ENCODE data around the gene NKX2-4.
"Not testable (repeated sequence)": the region's sequence is repeated elsewhere in the genome, so short reads cannot be mapped to it uniquely, and the experiment has no call there.

The NKX2-4 gene

GRCh38 chr20:21397341-21398108 is at the start of gene NKX2-4:
Gene NKX2-4 (minus strand): TSS chr20:21397526. CDS start chr20:21397399, 127 bp downstream.
- no peak for DNase-seq (ENCODE audit: low spot score)

GRCh38 chr20:21437816-21438215 is 40.5 kb upstream of the NKX2-4 start:
- no peak for DNase-seq (ENCODE audit: low spot score)

- no peak for DNase-seq (ENCODE audit: low spot score)
These were observed 39.9 kb upstream of the NKX2-4 start for GRCh38 chr20:21437248-21437647.

GRCh38 chr20:21436205-21436604 is 38.9 kb upstream of the NKX2-4 start:
- peak; percentile 92 for DNase-seq (ENCODE audit: low spot score)

GRCh38 chr20:21435576-21435975 is 38.2 kb upstream of the NKX2-4 start:
- no peak for DNase-seq (ENCODE audit: low spot score)

GRCh38 chr20:21433329-21433890 is 36.1 kb upstream of the NKX2-4 start:
- DNase-seq (ENCODE audit: low spot score): peak; percentile 75

GRCh38 chr20:21432911-21433310 is 35.6 kb upstream of the NKX2-4 start:
- DNase-seq (ENCODE audit: low spot score): no peak

- DNase-seq (ENCODE audit: low spot score): no peak
These were observed 32.7 kb upstream of the NKX2-4 start for GRCh38 chr20:21430020-21430419.

- no peak for DNase-seq (ENCODE audit: low spot score)
These were observed 27.5 kb upstream of the NKX2-4 start for GRCh38 chr20:21424846-21425245.

DNA sequence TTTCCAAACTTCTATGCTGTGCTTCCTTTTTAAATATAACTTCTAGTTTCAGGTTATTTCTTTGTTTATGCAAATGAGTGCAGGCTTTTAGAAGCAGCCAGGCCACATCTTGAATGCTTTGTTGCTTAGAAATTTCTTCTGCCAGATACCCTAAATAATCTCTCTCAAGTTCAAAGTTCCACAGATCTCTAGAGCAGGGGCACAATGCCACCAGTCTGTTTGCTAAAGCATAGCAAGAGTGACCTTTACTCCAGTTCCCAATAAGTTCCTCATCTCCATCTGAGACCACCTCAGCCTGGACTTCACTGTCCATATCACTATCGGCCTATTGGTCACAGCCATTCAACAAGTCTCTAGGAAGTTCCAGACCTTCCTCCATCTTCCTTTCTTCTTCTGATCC is 26.4 kb upstream of the NKX2-4 start:
- DNase-seq (ENCODE audit: low spot score): not testable (repeated sequence)

DNA sequence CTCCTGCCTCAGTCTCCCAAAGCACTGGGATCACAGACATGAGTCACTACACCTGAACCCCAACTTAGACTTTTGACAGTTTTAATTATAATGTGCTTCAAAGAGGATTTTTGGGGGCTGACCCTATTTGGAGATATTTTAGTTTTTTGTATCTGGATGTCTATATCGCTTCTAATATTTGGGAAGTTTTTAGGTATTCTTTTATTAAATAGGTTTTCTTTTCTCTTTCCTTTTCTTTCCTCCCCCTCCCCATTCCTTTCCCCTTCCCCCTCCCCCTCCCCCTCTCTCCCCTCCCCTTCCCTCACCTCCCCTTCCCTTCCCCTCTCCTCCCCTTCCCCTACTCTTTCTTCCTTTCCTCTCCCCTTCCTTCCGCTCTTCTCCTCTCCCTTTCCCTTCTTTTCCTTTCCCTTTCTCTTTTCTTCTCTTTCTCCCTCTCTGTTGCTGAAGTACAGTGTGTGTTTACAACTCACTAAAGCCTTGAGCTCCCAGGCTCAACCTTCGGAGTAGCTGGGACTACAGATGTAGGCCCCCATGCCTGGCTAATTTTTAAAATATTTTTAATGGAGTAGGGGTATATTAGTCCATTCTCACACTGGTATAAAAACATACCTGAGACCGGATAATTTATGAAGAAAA is 24.4 kb upstream of the NKX2-4 start:
- DNase-seq (ENCODE audit: low spot score): no peak

GRCh38 chr20:21419147-21419546 is 21.8 kb upstream of the NKX2-4 start:
- not testable (repeated sequence) for DNase-seq (ENCODE audit: low spot score)

- DNase-seq (ENCODE audit: low spot score): not testable (repeated sequence)
These were observed 16.7 kb upstream of the NKX2-4 start for GRCh38 chr20:21413996-21414395.

DNA sequence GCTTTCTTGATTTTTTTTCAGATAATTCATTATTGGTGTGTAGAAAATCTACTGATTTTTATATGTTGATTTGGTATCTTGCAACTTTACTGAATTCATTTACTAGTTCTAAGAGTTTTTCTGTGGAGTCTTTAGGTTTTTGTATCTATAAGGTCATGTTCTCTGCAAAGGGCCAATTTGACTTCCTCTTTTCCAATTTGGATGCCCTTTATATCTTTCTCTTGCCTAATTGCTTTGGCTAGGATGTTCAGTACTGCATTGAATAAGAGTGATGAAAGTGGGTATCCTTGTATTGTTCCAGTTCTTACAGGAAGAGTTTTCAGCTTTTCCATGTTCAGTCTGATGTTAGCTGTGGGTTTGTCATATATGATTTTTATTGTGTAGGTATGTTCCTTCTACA is 14.4 kb upstream of the NKX2-4 start:
- no peak for DNase-seq (ENCODE audit: low spot score)

DNA sequence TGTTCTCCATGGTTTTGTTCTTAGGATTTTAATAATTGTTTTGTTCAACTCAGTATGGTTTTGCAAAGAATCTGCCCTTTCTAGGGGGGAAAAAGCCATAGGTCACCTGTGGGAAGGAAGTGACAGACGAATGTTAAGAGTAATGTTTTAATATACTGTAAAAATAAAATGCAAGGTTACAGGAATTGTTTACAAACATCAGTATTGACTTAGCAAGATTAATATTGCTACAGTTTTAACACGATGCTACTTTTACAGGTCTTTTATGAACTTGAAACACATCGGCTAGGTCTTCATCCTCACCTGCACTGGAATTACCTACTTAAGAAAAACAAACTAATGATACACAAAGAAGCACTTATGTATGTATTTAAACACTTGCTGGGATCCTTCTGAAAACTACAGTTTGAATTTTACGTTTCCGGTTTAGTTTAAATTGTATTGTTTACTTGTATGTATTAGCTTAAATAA is 1.7 kb upstream of the NKX2-4 start:
- DNase-seq (ENCODE audit: low spot score): no peak

- DNase-seq (ENCODE audit: low spot score): no peak
These were observed 1.0 kb upstream of the NKX2-4 start for GRCh38 chr20:21398109-21399004.

GRCh38 chr20:21396599-21397340 is 556 bp downstream of the NKX2-4 start:
- DNase-seq (ENCODE audit: low spot score): no peak

DNA sequence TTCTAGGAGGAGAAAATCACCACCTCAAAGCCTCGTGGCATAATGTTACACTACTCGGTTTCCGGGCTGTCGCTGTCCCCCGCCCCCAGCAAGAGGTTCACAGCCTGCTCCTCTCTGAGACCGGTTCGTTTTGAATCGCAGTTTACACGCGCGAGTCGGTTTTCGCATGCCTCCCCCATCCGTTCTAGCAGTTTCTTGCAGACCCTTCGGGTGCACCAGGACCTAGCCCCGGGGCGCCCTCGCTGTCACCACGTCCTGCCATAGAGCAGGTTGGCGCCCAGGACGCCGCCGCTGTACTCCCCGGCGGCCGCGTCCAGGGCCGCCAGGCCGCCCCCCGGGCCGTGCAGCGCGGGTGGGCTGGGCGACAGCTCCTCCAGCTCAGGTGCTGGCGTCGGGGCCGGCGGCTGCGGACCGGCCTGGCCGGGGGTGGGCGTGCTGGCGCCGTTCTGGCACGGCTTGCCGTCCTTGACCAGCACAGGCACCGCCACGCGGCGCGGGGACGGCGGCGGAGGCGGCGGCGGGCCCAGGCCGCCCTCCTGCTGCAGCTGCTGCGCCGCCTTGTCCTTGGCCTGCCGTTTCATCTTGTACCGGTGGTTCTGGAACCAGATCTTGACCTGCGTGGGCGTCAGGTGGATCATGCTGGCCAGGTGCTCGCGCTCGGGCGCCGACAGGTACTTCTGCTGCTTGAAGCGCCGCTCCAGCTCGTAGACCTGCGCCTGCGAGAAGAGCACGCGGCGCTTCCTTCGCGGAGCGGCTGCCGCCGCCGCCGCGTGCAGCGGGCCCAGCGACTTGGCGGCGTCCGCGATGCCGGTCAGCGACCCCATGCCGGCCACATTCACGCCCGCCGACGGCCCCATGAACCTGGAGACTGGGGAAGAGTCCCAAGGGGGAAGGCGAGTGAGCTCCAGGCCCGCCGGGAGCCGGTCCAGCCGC is 1.4 kb downstream of the NKX2-4 start:
- DNase-seq (ENCODE audit: low spot score): no peak

- no peak for DNase-seq (ENCODE audit: low spot score)
These were observed 2.2 kb downstream of the NKX2-4 start for GRCh38 chr20:21395051-21395665.

GRCh38 chr20:21394551-21394950 is 2.8 kb downstream of the NKX2-4 start:
- no peak for DNase-seq (ENCODE audit: low spot score)
